ENCODE results near the gene FKBP2. TPM values are rescaled to one million over a fixed set of nuclear protein-coding genes. Genes with fewer than 3 reads are reported as not detected.

FKBP2 gene
- total RNA-seq, 1 donor from 2014 or later = 48.2 TPM

GRCh38 chr11:64207256-64208085, 33.4 kb upstream of the FKBP2 start:
- intact Hi-C loops (cut with DNase I) = no loop called here
- DNase-seq (peak; percentile 79), ATAC-seq (peak; percentile 58)
- H3K4me3 ChIP-seq = peak overlapping the region; percentile 64
- H3K4me1 ChIP-seq = peaks cover 50% of the 10 kb centered on the region
- no peak for TF ChIP-seq CTCF (IDR thresholded peaks at IDR 0.05)
- H3K9me3 ChIP-seq = no peaks in the 10 kb centered on the region
- H3K27me3 ChIP-seq (ENCODE audit: low read depth) = no peaks in the 10 kb centered on the region
- peak overlapping the region; percentile 85 for H3K27ac ChIP-seq
- H3K36me3 ChIP-seq = peaks cover 54% of the 10 kb centered on the region

GRCh38 chr11:64208086-64208795, 32.7 kb upstream of the FKBP2 start:
- no peak for ATAC-seq
- Histone ChIP-seq H3K4me3 (peak overlapping the region; percentile 64), H3K36me3 (peaks cover 51% of the 10 kb centered on the region), H3K27me3 (ENCODE audit: low read depth) (no peaks in the 10 kb centered on the region), H3K27ac (peak overlapping the region; percentile 85), H3K9me3 (no peaks in the 10 kb centered on the region), H3K4me1 (peaks cover 50% of the 10 kb centered on the region)
- intact Hi-C loops (cut with DNase I) = no loop called here
- no peak for TF ChIP-seq CTCF (IDR thresholded peaks at IDR 0.05)
- no peak for DNase-seq

- Histone ChIP-seq H3K4me1 (peaks cover 49% of the 10 kb centered on the region), H3K27me3 (ENCODE audit: low read depth) (no peaks in the 10 kb centered on the region), H3K36me3 (peaks cover 44% of the 10 kb centered on the region), H3K4me3 (no peak overlapping the region), H3K27ac (peak overlapping the region; percentile 85), H3K9me3 (no peaks in the 10 kb centered on the region)
- TF ChIP-seq CTCF (IDR thresholded peaks at IDR 0.05) = no peak
- intact Hi-C loops (cut with DNase I) = no loop called here
- ATAC-seq = no peak
- DNase-seq = no peak
Observed at GRCh38 chr11:64208796-64209562, 31.9 kb upstream of the FKBP2 start.

GRCh38 chr11:64209563-64209843, 31.4 kb upstream of the FKBP2 start:
- DNase-seq = no peak
- Histone ChIP-seq H3K27ac (no peak overlapping the region), H3K27me3 (ENCODE audit: low read depth) (no peaks in the 10 kb centered on the region), H3K36me3 (peaks cover 46% of the 10 kb centered on the region), H3K4me1 (peaks cover 43% of the 10 kb centered on the region), H3K9me3 (no peaks in the 10 kb centered on the region), H3K4me3 (no peak overlapping the region)
- TF ChIP-seq CTCF (IDR thresholded peaks at IDR 0.05) = no peak
- intact Hi-C loops (cut with DNase I) = no loop called here
- no peak for ATAC-seq

DNA sequence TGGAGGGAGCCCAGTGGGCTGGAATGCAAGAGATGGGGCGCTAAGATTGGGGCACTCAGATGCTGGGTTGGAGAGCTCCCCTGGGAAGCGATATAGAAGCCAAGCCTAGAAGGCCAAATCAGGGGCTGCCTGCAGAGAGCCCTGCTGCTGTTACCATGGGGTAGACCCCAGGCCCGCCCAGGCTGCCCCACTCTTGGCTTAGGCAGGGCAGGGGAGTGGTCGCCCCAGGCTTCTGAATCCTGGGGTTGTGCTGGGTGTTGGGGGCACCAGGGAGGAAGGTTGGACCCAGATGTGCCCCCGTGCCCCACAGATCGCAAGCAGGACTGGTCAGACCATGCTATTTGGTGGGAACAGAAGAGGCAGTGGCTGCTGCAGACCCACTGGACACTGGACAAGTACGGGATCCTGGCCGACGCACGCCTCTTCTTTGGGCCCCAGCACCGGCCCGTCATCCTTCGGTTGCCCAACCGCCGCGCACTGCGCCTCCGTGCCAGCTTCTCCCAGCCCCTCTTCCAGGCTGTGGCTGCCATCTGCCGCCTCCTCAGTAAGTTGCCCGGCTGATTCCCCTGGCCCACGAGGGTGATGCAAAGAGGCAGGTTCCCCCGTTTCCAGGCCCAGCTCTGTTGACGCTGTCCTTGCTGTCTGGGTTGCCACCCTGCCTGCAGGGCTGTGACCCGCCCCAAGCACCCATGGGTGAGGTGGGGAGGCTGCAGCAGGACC, 30.4 kb upstream of the FKBP2 start:
- H3K4me3 ChIP-seq = no peak overlapping the region
- no peaks in the 10 kb centered on the region for H3K9me3 ChIP-seq
- no peak for ATAC-seq
- H3K27me3 ChIP-seq (ENCODE audit: low read depth) = no peaks in the 10 kb centered on the region
- peaks cover 49% of the 10 kb centered on the region for H3K36me3 ChIP-seq
- TF ChIP-seq CTCF (IDR thresholded peaks at IDR 0.05) = no peak
- H3K27ac ChIP-seq = no peak overlapping the region
- intact Hi-C loops (cut with DNase I) = no loop called here
- H3K4me1 ChIP-seq = peaks cover 34% of the 10 kb centered on the region
- DNase-seq = no peak

Data from lower lobe of right lung (tissue), 2 donors.